Keratinocyte (primary cell): Measurements from ENCODE around the gene ELOVL5. TPM values are rescaled to one million over a fixed set of nuclear protein-coding genes. Genes with fewer than 3 reads are reported as not detected.

Experiments used
- DNase-seq: peaks from one replicate; pipeline ENCODE4 v3.0.0-alpha.2; 2011; ENCODE audit warnings: low read depth, missing footprints, low spot score
- FAIRE-seq: peaks from 2 replicates; lab custom pipeline; 2011; peaks lifted over from hg19 to GRCh38; lab: Jason Lieb, UNC
- H2AFZ ChIP-seq: 2 replicates; pipeline ENCODE4 v1.6.0; 2012; ENCODE audit warnings: low read length, control low read depth, inconsistent platforms; ENCODE audit not compliant: control insufficient read depth
- H3K27ac ChIP-seq: 2 replicates; pipeline ENCODE4 v1.5.1; 2011; ENCODE audit warnings: low read length; ENCODE audit not compliant: control insufficient read depth, insufficient read depth
- H3K27me3 ChIP-seq: 3 replicates; pipeline ENCODE4 v1.6.0; 2011; ENCODE audit warnings: low read length; ENCODE audit not compliant: control insufficient read depth, insufficient read depth; ENCODE audit errors: extremely low read depth
- H3K36me3 ChIP-seq, 2 experiments: 2 replicates in 1 of 2; 3 replicates in 1 of 2; pipeline ENCODE4 v1.5.1; 2011; ENCODE audit warnings: low read length in 2 of 2, mild to moderate bottlenecking in 1 of 2; ENCODE audit not compliant: control insufficient read depth in 2 of 2, insufficient read depth in 2 of 2; ENCODE audit errors: extremely low read depth in 1 of 2
- H3K4me1 ChIP-seq: 3 replicates; pipeline ENCODE4 v1.5.1; 2011; ENCODE audit warnings: low read length; ENCODE audit not compliant: control insufficient read depth, insufficient read depth; ENCODE audit errors: extremely low read depth
- H3K4me2 ChIP-seq: 3 replicates; pipeline ENCODE4 v1.6.0; 2011; ENCODE audit warnings: low read depth, low read length; ENCODE audit not compliant: control insufficient read depth, insufficient read depth; ENCODE audit errors: extremely low read depth
- H3K4me3 ChIP-seq, 3 experiments: fragments of 200-600 bp in 1 of 3; sonication (generic) in 1 of 3; 2 replicates in 2 of 3; 3 replicates in 1 of 3; pipeline ENCODE4 v1.5.1; 2011 to 2016; ENCODE audit warnings: low read length in 3 of 3, mild to moderate bottlenecking in 3 of 3, control low read depth in 2 of 3, inconsistent platforms in 1 of 3, low read depth in 1 of 3, mixed read lengths in 1 of 3, mixed run types in 1 of 3, moderate library complexity in 1 of 3; ENCODE audit not compliant: control insufficient read depth in 2 of 3, insufficient read depth in 2 of 3; ENCODE audit errors: extremely low read depth in 1 of 3
- H3K79me2 ChIP-seq: 2 replicates; pipeline ENCODE4 v1.6.0; 2012; ENCODE audit warnings: low read length; ENCODE audit not compliant: control insufficient read depth, insufficient read depth
- H3K9ac ChIP-seq: 3 replicates; pipeline ENCODE4 v1.6.0; 2011; ENCODE audit warnings: low read length; ENCODE audit not compliant: control insufficient read depth, insufficient read depth; ENCODE audit errors: extremely low read depth
- H3K9me1 ChIP-seq: 3 replicates; pipeline ENCODE4 v1.6.0; 2011; ENCODE audit warnings: low read length; ENCODE audit not compliant: control insufficient read depth, insufficient read depth; ENCODE audit errors: extremely low read depth
- H3K9me3 ChIP-seq: 2 replicates; pipeline ENCODE4 v1.5.1; 2012; ENCODE audit warnings: low read depth, low read length; ENCODE audit not compliant: control insufficient read depth
- H4K20me1 ChIP-seq: 3 replicates; pipeline ENCODE4 v1.6.0; 2011; ENCODE audit warnings: low read length; ENCODE audit not compliant: control insufficient read depth, insufficient read depth; ENCODE audit errors: extremely low read depth
- CTCF ChIP-seq, 3 experiments: IDR thresholded peaks in 1 of 3; conservative IDR thresholded peaks in 1 of 3; optimal IDR thresholded peaks in 1 of 3; 2 replicates in 2 of 3; 3 replicates in 1 of 3; pipeline versions ENCODE3 to v1.5.1; 2011; ENCODE audit warnings: low read length in 3 of 3, mild to moderate bottlenecking in 3 of 3, moderate library complexity in 2 of 3, control low read depth in 1 of 3, inconsistent platforms in 1 of 3; ENCODE audit not compliant: insufficient read depth in 2 of 3; ENCODE audit errors: extremely low read depth in 1 of 3
- EZH2 ChIP-seq: IDR thresholded peaks from one replicate; pipeline ENCODE4 v1.6.1; 2012; ENCODE audit warnings: inconsistent platforms, mild to moderate bottlenecking, low read length, moderate library complexity
- dilution Hi-C: fragments of 300-500 bp; cut with MboI; formaldehyde crosslinking; loops from one replicate; pipeline ENCODE4 v1.7.0; 2020; ENCODE audit warnings: low sequenced_read_pairs; ENCODE audit not compliant: extremely low pct_ligation_motif_present
- polyA plus RNA-seq, 5 experiments: library from polyadenylated mRNA; depleted of rRNA in 3 of 5; stranded (reverse) in 3 of 5; stranded (forward) in 1 of 5; unstranded in 1 of 5; fragments of >200 nt; gene quantifications; 1 replicate in 1 of 5; 2 replicates in 3 of 5; 3 replicates in 1 of 5; pipeline versions ENCODE4 v1.2.1 to v1.2.3, GENCODE V29; 2011 to 2012; ENCODE audit warnings: missing spikeins in 2 of 5, low read depth in 1 of 5, low replicate concordance in 1 of 5

ELOVL5 gene
- polyA plus RNA-seq, 1 donor (not counting 4 experiments of a cell fraction or from before 2014, with no cell fraction given): 66.7 TPM

GRCh38 chr6:53321701-53322100 lies 27.0 kb downstream of the ELOVL5 start:
- TF ChIP-seq EZH2 (no peak), CTCF (optimal IDR thresholded peaks at IDR 0.05 in 1 of 3, IDR thresholded peaks at IDR 0.05 in 1 of 3, conservative IDR thresholded peaks at IDR 0.05 in 1 of 3; ENCODE audit: extremely low read depth in 1 of 3, insufficient read depth in 2 of 3, low read length in 3 of 3) (no peak)
- peaks cover 6% of the 10 kb centered on the region for H3K9me1 ChIP-seq
- no peaks in the 10 kb centered on the region for H3K36me3 ChIP-seq
- H3K27me3 ChIP-seq: no peaks in the 10 kb centered on the region
- no peak overlapping the region for H2AFZ ChIP-seq
- no peak overlapping the region for H3K9ac ChIP-seq
- no peaks in the 10 kb centered on the region for H3K9me3 ChIP-seq
- H3K79me2 ChIP-seq: peaks cover 65% of the 10 kb centered on the region
- no peak overlapping the region for H3K4me3 ChIP-seq
- H3K4me2 ChIP-seq: no peak overlapping the region
- FAIRE-seq (no peak), DNase-seq (no peak)
- no peaks in the 10 kb centered on the region for H4K20me1 ChIP-seq
- H3K4me1 ChIP-seq: peaks cover 27% of the 10 kb centered on the region
- dilution Hi-C loops: no loop called here
- H3K27ac ChIP-seq: no peak overlapping the region

- no peaks in the 10 kb centered on the region for H3K27me3 ChIP-seq
- DNase-seq (no peak), FAIRE-seq (no peak)
- H3K36me3 ChIP-seq: no peaks in the 10 kb centered on the region
- no peak for TF ChIP-seq CTCF (optimal IDR thresholded peaks at IDR 0.05 in 1 of 3, IDR thresholded peaks at IDR 0.05 in 1 of 3, conservative IDR thresholded peaks at IDR 0.05 in 1 of 3; ENCODE audit: extremely low read depth in 1 of 3, insufficient read depth in 2 of 3, low read length in 3 of 3)
- TF ChIP-seq EZH2: no peak
- H3K9ac ChIP-seq: no peak overlapping the region
- H3K4me1 ChIP-seq: peaks cover 22% of the 10 kb centered on the region
- no peaks in the 10 kb centered on the region for H3K9me3 ChIP-seq
- dilution Hi-C loops: no loop called here
- H3K9me1 ChIP-seq: peaks cover 6% of the 10 kb centered on the region
- no peak overlapping the region for H2AFZ ChIP-seq
- no peak overlapping the region for H3K4me3 ChIP-seq
- H3K27ac ChIP-seq: no peak overlapping the region
- H3K79me2 ChIP-seq: peaks cover 72% of the 10 kb centered on the region
- no peak overlapping the region for H3K4me2 ChIP-seq
- no peaks in the 10 kb centered on the region for H4K20me1 ChIP-seq
Observed at GRCh38 chr6:53320964-53321363, 27.8 kb downstream of the ELOVL5 start.
